GM18909 (cell line): Measurements from ENCODE around the gene GNG13.
A peak's percentile ranks its signal among the peaks of the same experiment; 100 is the strongest.

Source experiments
- ATAC-seq: cut with Tn5 transposase; IDR thresholded peaks from one replicate; pipeline ENCODE4 v1.9.1; 2021; ENCODE audit warnings: mild to moderate bottlenecking; ENCODE audit not compliant: unreplicated experiment, poor library complexity

Gene GNG13

GRCh38 chr16:795580-796229 is 4.8 kb downstream of the GNG13 start:
- no peak for ATAC-seq

GRCh38 chr16:794853-795466 is 5.6 kb downstream of the GNG13 start:
- ATAC-seq: no peak

- no peak for ATAC-seq
Observed at GRCh38 chr16:794091-794822, 6.3 kb downstream of the GNG13 start.

- no peak for ATAC-seq
Observed at GRCh38 chr16:793414-793813, 7.1 kb downstream of the GNG13 start.

GRCh38 chr16:792221-792995 is 8.1 kb downstream of the GNG13 start:
- no peak for ATAC-seq

- no peak for ATAC-seq
Observed at GRCh38 chr16:791131-791530, 9.4 kb downstream of the GNG13 start.

- ATAC-seq: no peak
Observed at GRCh38 chr16:790086-790485, 10.4 kb downstream of the GNG13 start.

- no peak for ATAC-seq
Observed at GRCh38 chr16:789191-789850, 11.2 kb downstream of the GNG13 start.

- peak; percentile 65 for ATAC-seq
Observed at GRCh38 chr16:788399-789126, 12.0 kb downstream of the GNG13 start, which contains the start of gene CHTF18. TSS of gene CHTF18 (plus strand) at chr16:788620. CDS start at chr16:788685, 65 bp downstream.

- peak; percentile 23 for ATAC-seq
Observed at GRCh38 chr16:787978-788398, 12.5 kb downstream of the GNG13 start, which contains the start of gene RPUSD1. TSS of gene RPUSD1 (minus strand) at chr16:788381. CDS start at chr16:787737, 644 bp downstream.

GRCh38 chr16:787321-787966 is 13.1 kb downstream of the GNG13 start:
- no peak for ATAC-seq

GRCh38 chr16:785563-786535 is 14.7 kb downstream of the GNG13 start:
- ATAC-seq: no peak

GRCh38 chr16:784431-784830 is 16.1 kb downstream of the GNG13 start:
- no peak for ATAC-seq

GRCh38 chr16:783404-784161 is 17.0 kb downstream of the GNG13 start:
- no peak for ATAC-seq

GRCh38 chr16:782766-783403 is 17.6 kb downstream of the GNG13 start:
- ATAC-seq: no peak

- no peak for ATAC-seq
Observed at GRCh38 chr16:782258-782657, 18.3 kb downstream of the GNG13 start.
